ENCODE data around the gene CCDC150.
A peak's percentile ranks its signal among the peaks of the same experiment; 100 is the strongest.

CCDC150 gene

GRCh38 chr2:196635156-196635555, 4.4 kb upstream of the CCDC150 start:
- TF ChIP-seq ZFX (IDR thresholded peaks at IDR 0.05) (no peak), CTCF (conservative IDR thresholded peaks at IDR 0.05) (no peak)
- no peak overlapping the region for H3K27ac ChIP-seq

DNA sequence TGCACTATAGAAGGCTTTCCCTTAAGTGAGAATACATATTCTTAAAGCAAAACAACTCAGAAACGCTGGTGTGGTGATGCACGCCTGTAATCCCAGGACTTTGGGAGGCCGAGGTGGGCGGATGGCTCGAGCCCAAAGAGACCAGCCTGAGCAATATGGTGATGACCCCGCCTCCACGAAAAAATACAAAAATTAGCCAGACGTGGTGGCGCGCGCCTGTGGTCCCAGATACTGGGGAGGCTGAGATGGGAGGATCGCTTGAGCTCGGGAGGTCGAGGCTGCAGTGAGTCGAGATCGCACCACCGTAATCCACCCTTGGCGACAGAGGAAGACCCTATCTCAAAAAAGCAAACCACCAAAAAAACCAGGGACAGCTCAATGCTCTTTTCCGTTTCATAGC, 750 bp upstream of the CCDC150 start:
- TF ChIP-seq CTCF (conservative IDR thresholded peaks at IDR 0.05) (no peak), ZFX (IDR thresholded peaks at IDR 0.05) (no peak)
- no peak overlapping the region for H3K27ac ChIP-seq

DNA sequence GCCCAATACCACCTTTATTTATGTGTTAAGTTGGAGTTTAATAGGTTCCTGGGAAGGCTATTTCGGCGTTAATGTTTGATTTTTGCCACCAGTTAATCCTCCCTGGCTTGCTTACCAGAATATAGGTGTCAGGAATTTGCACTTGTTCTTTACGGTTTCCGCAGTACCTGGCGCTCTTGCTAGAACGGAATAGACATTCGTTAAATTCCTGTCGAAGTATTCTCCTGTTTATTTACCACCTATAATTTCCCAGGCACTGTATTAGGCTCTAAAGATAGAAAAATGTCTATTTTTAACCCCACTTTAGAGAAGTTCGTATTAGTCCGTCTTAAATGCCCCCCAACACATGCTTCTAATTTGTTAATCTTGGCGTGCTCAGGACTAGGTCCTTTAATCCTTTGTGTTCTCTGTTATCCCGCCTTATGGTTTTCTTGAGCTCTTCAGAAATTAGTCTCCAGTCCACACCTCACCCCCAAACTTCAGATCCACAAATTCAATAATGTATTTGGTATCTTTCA, 575 bp downstream of the CCDC150 start:
- TF ChIP-seq CTCF (conservative IDR thresholded peaks at IDR 0.05) (peak; percentile 8; the same call in 1 of the 2 replicates), ZFX (IDR thresholded peaks at IDR 0.05) (no peak)
- H3K27ac ChIP-seq, result peak overlapping the region; percentile 54

GRCh38 chr2:196649202-196649601, 9.7 kb downstream of the CCDC150 start:
- TF ChIP-seq ZFX (IDR thresholded peaks at IDR 0.05) (no peak), CTCF (conservative IDR thresholded peaks at IDR 0.05) (no peak)
- no peak overlapping the region for H3K27ac ChIP-seq

- TF ChIP-seq CTCF (conservative IDR thresholded peaks at IDR 0.05) (no peak), ZFX (IDR thresholded peaks at IDR 0.05) (no peak)
Measured at GRCh38 chr2:196651387-196652094, 12.0 kb downstream of the CCDC150 start.

GRCh38 chr2:196652869-196653268, 13.4 kb downstream of the CCDC150 start:
- H3K27ac ChIP-seq, result no peak overlapping the region
- TF ChIP-seq CTCF (conservative IDR thresholded peaks at IDR 0.05), result no peak
- no peak for TF ChIP-seq ZFX (IDR thresholded peaks at IDR 0.05)

More at GRCh38 chr2:196651387-196652094, 12.0 kb downstream of the CCDC150 start:
- H3K27ac ChIP-seq, result no peak overlapping the region

GRCh38 chr2:196653843-196654242, 14.3 kb downstream of the CCDC150 start:
- TF ChIP-seq ZFX (IDR thresholded peaks at IDR 0.05) (no peak), CTCF (conservative IDR thresholded peaks at IDR 0.05) (no peak)
- no peak overlapping the region for H3K27ac ChIP-seq

Measured in C4-2B (cell line).